Adrenal gland (tissue), 12 donors: ENCODE measurements around the gene RBM44. TPM values are rescaled to one million over a fixed set of nuclear protein-coding genes. Genes with fewer than 3 reads are reported as not detected.
"Not testable (repeated sequence)": the region's sequence is repeated elsewhere in the genome, so short reads cannot be mapped to it uniquely, and the experiment has no call there.

ENCODE experiments used
- DNase-seq, 7 donors: peaks; one replicate each; pipeline ENCODE4 v3.0.0-alpha.2; 2019 to 2020
- H3K27ac ChIP-seq, 5 donors: fragments of 200-600 bp; sonication (generic) in 4 of 5; 1 replicate in 3 of 5; 2 replicates in 2 of 5; pipeline versions ENCODE4 v1.5.1 to v1.8.0; 2016 to 2020; ENCODE audit warnings: mild to moderate bottlenecking in 1 of 5
- H3K27me3 ChIP-seq: fragments of 200-600 bp; 2 replicates; pipeline ENCODE4 v1.8.0; 2021
- H3K36me3 ChIP-seq, 2 donors: fragments of 200-600 bp; replicated peaks in 1 of 2; 1 replicate in 1 of 2; 2 replicates in 1 of 2; pipeline versions ENCODE4 v1.5.1 to v1.8.0; 2018 to 2022
- H3K4me1 ChIP-seq, 2 donors: fragments of 200-600 bp; replicated peaks in 1 of 2; 1 replicate in 1 of 2; 2 replicates in 1 of 2; pipeline versions ENCODE4 v1.5.1 to v1.8.0; 2018 to 2021
- H3K4me3 ChIP-seq, 4 donors: fragments of 200-600 bp; sonication (generic) in 3 of 4; one replicate each; pipeline ENCODE4 v1.5.1; 2016 to 2018
- H3K9me3 ChIP-seq, 3 donors: fragments of 200-600 bp; sonication (generic) in 1 of 3; replicated peaks in 1 of 3; 1 replicate in 2 of 3; 2 replicates in 1 of 3; pipeline versions ENCODE4 v1.5.1 to v1.8.0; 2016 to 2021
- POLR2A ChIP-seq, 2 donors: fragments of 450-650 bp; IDR thresholded peaks; one replicate each; pipeline ENCODE4 v1.6.1; 2017; ENCODE audit warnings: antibody characterized with exemption in 2 of 2, mild to moderate bottlenecking in 2 of 2, moderate library complexity in 1 of 2
- WGBS, 4 donors: extraction: QIAGEN DNeasy Blood & Tissue Kit in 2 of 4; methylation state at CpG; one replicate each; pipeline versions ENCODE4 v1.1.5 to v1.1.7; 2013 to 2017; 5-methylcytosine and 5-hydroxymethylcytosine counted together
- intact Hi-C, 2 donors: fragments of 100-400 bp; cut with DNase I; formaldehyde crosslinking; loops; one replicate each; pipeline versions ENCODE4 v1.14.1 to v1.15.0; 2022 to 2023
- polyA plus RNA-seq, 3 donors: library from polyadenylated mRNA; stranded (reverse); fragments of 200-250 nt in 2 of 3; fragments of 350-450 nt in 1 of 3; fragmentation: Illumina TruSeq in 1 of 3; extraction: RNeasy Lipid Tissue Mini Kit (QIAGEN cat#74804) in 1 of 3; gene quantifications; one replicate each; pipeline ENCODE4 v1.2.3, GENCODE V29; 2013 to 2014
- total RNA-seq, 9 donors: library from RNA; depleted of rRNA in 4 of 9; stranded (reverse); fragments of >200 nt in 4 of 9; fragments of 120-200 nt in 1 of 9; fragmentation: NEBNext Ultra II Directional in 1 of 9; extraction: Animal tissue kit (Norgen Biotek cat#: 25700) in 1 of 9; gene quantifications; one replicate each; pipeline versions ENCODE4 v1.1.0 to v1.2.4, GENCODE V29; 2013 to 2023
- TF ChIP-seq, protein P1 (sequence below), 6 experiments: fragments of 450-650 bp in 4 of 6; fragments of 200-600 bp in 2 of 6; sonication (generic) in 1 of 6; IDR thresholded peaks; 1 replicate in 5 of 6; 2 replicates in 1 of 6; pipeline versions ENCODE4 v1.5.1 to v1.8.0; 2016 to 2021; ENCODE audit warnings: antibody characterized with exemption in 6 of 6, mild to moderate bottlenecking in 2 of 6, moderate library complexity in 1 of 6
- donor health status: healthy with polysubstance abuse.
- donor health status: Bipolar disorder and iron deficiency.
- donor health status: DM: yes; HTN: yes; CAD: no.
- donor health status: DM: no; HTN: no; CAD: no.
- donor health status: DM: no; HTN: no; CAD: no.
- donor health status: DM: yes; HTN: yes; CAD: no.

The RBM44 gene
- total and polyA plus RNA-seq, 12 donors, result 0.15 to 0.72 (median 0.30) TPM; not detected in 1

DNA sequence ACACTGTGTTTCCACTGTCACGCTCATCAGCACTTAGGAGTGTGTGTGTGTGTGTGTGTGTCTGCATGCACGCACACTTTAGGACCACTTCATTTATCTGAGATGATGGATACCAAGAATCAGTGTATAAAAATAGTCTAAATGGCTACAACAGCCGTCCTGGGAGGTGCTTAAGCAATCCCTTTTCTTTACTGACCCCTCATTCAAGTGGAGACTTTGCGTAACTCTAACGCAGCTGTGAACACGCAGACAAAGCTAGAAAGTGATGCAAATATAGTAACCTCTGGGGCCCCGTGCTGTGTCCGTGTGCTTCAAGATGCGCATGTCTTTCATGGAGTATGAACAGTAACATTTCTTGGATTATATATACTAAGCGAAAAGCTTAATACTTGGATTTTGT lies 40.4 kb upstream of the RBM44 start:
- Histone ChIP-seq H3K9me3 (no peaks in the 10 kb centered on the region), H3K27me3 (no peaks in the 10 kb centered on the region), H3K27ac (no peak overlapping the region), H3K36me3 (peaks cover 0 to 60% of the 10 kb centered on the region in 2 donors), H3K4me3 (no peak overlapping the region), H3K4me1 (peaks cover 5 to 23% of the 10 kb centered on the region in 2 donors)
- intact Hi-C loops, result no loop called here
- WGBS, 4 donors, result 92 to 95% (median 94%) methylated on average over 10 of the region's 10 CpGs
- DNase-seq, result no peak
- no peak for TF ChIP-seq POLR2A (IDR thresholded peaks at IDR 0.05)
- TF ChIP-seq, protein P1, sequence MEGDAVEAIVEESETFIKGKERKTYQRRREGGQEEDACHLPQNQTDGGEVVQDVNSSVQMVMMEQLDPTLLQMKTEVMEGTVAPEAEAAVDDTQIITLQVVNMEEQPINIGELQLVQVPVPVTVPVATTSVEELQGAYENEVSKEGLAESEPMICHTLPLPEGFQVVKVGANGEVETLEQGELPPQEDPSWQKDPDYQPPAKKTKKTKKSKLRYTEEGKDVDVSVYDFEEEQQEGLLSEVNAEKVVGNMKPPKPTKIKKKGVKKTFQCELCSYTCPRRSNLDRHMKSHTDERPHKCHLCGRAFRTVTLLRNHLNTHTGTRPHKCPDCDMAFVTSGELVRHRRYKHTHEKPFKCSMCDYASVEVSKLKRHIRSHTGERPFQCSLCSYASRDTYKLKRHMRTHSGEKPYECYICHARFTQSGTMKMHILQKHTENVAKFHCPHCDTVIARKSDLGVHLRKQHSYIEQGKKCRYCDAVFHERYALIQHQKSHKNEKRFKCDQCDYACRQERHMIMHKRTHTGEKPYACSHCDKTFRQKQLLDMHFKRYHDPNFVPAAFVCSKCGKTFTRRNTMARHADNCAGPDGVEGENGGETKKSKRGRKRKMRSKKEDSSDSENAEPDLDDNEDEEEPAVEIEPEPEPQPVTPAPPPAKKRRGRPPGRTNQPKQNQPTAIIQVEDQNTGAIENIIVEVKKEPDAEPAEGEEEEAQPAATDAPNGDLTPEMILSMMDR (IDR thresholded peaks at IDR 0.05), result no peak

DNA sequence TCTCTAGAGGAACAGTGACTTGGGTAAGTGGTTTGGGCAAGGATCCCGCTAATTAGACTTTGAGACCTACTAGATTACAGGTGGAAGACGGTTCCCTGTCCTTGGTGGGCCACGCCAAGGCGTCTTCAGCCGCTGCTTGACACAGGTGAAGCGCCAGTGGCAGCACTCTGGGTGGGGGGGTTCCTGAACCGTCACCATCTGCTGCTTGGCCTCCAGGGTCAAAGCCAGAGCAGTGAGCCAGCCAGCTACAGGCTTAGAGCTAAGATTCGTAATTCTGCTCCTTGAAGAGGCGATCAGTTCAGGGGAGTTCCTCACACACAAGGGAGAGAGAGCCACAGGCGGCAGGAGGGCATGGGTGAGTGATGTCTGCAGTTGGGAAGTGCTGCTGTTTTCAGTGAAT lies 39.4 kb upstream of the RBM44 start:
- peaks cover 0 to 56% of the 10 kb centered on the region in 2 donors for H3K36me3 ChIP-seq
- H3K4me1 ChIP-seq, result peaks cover 5 to 19% of the 10 kb centered on the region in 2 donors
- H3K4me3 ChIP-seq, result no peak overlapping the region
- peak in 1 of 7 donors; percentile 42 for DNase-seq
- TF ChIP-seq, protein P1 (IDR thresholded peaks at IDR 0.05), result no peak
- TF ChIP-seq POLR2A (IDR thresholded peaks at IDR 0.05), result no peak
- H3K27me3 ChIP-seq, result no peaks in the 10 kb centered on the region
- 93 to 98% (median 95%) methylated on average over 10 of the region's 10 CpGs for WGBS, 4 donors
- intact Hi-C loops, result no loop called here
- no peak overlapping the region for H3K27ac ChIP-seq
- H3K9me3 ChIP-seq, result no peaks in the 10 kb centered on the region

DNA sequence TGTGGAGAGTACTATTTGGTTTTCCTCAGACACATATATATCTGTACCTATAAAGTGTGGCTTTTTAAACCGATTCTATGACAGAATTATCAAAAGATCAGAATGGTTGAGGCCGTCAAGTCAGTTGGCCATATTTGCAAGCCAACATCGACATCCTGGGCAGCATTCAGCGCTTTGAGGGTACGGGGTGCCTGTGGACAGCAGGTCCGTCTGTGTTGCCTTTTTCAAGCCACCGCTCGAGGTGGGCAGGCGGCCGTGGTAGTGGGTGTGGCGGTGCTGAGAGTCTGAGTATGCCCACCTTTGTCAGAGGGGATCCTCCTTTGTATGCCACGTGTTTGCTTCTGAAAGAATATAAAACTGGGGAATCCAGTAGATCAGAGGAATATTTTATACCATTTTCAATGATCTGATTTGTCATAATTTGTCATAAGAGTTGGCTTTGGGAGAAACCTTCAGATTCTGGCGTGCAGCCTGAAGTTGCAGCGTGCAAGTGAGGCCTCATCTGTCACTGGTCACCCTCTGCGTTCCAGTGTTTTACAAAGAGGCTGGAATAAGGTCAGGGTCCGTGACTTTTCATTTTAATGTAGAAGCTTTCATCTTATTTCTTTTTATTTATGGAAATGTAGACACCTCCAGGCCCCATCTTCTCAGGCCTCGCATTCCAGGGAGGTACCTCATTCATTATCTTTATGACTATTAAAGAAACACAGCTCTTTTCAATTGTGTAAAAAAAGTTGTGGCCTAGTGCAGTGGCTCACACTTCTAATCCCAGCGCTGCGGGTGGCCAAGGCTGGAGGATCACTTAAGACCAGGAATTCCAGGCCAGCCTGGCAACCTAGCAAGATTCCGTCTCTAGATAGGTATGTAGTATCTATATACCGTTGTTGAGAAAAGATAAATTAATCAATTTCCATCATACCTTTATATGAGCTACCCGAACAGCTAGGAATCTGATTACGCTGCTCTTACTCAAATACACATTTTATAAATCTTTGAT lies 37.8 kb upstream of the RBM44 start:
- H3K27ac ChIP-seq, result no peak overlapping the region
- TF ChIP-seq, protein P1 (IDR thresholded peaks at IDR 0.05), result no peak
- TF ChIP-seq POLR2A (IDR thresholded peaks at IDR 0.05), result no peak
- WGBS, 4 donors, result 76 to 81% (median 79%) methylated on average over 23 of the region's 23 CpGs
- no peaks in the 10 kb centered on the region for H3K9me3 ChIP-seq
- H3K36me3 ChIP-seq, result peaks cover 0 to 39% of the 10 kb centered on the region in 2 donors
- peak; percentile 57 to 85 (median 72) for DNase-seq
- H3K27me3 ChIP-seq, result no peaks in the 10 kb centered on the region
- intact Hi-C loops, result no loop called here
- H3K4me1 ChIP-seq, result peaks cover 5 to 16% of the 10 kb centered on the region in 2 donors
- H3K4me3 ChIP-seq, result no peak overlapping the region

DNA sequence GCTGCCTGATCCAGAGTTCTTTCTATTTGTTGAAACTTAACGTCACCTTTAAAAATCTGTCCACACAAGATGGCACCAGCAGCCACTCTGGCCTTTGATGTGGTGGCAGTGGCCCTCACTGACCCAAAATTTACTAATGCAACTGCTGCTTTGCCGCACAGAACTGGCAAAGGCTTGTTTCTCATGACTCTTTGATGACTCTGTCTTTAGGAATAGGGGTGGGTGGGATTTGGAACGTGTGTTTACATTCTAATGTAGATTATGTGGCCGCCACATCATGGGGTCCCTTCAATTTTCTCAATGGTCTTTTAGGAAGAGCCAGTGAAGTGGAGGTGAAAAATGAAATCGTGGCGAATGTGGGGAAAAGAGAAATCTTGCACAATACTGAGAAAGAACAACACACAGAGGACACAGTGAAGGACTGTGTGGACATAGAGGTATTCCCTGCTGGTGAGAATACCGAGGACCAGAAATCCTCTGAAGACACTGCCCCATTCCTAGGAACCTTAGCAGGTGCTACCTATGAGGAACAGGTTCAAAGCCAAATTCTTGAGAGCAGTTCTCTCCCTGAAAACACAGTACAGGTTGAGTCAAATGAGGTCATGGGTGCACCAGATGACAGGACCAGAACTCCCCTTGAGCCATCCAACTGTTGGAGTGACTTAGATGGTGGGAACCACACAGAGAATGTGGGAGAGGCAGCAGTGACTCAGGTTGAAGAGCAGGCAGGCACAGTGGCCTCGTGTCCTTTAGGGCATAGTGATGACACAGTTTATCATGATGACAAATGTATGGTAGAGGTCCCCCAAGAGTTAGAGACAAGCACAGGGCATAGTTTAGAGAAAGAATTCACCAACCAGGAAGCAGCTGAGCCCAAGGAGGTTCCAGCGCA lies 36.0 kb upstream of the RBM44 start:
- H3K36me3 ChIP-seq, result peaks cover 0 to 27% of the 10 kb centered on the region in 2 donors
- peaks cover 5 to 19% of the 10 kb centered on the region in 2 donors for H3K4me1 ChIP-seq
- H3K27ac ChIP-seq, H3K27me3 ChIP-seq, H3K9me3 ChIP-seq, intact Hi-C loops, H3K4me3 ChIP-seq, DNase-seq: not testable (repeated sequence)
- 90 to 95% (median 92%) methylated on average over 9 of the region's 9 CpGs for WGBS, 4 donors
